WTC11 (cell line): Measurements from ENCODE around the gene PRR20G.

Source experiments
- ATF1 ChIP-seq: sonication (generic); formaldehyde crosslinking; IDR thresholded peaks from 2 replicates; pipeline ENCODE4 v1.8.1; 2023; ENCODE audit warnings: mild to moderate bottlenecking, moderate library complexity, missing genetic modification reagents
- CREM ChIP-seq: sonication (generic); formaldehyde crosslinking; IDR thresholded peaks from 2 replicates; pipeline ENCODE4 v1.8.1; 2022; ENCODE audit warnings: mild to moderate bottlenecking, missing genetic modification reagents, moderate library complexity
- CTCF ChIP-seq: fragments of 200-600 bp; IDR thresholded peaks from 2 replicates; pipeline ENCODE4 v1.8.0; 2022; ENCODE audit warnings: antibody characterized with exemption
- JUN ChIP-seq: sonication (generic); formaldehyde crosslinking; IDR thresholded peaks from 2 replicates; pipeline ENCODE4 v1.8.0; 2023; ENCODE audit warnings: mild to moderate bottlenecking, missing genetic modification reagents
- RORB ChIP-seq: fragments of 250-450 bp; sonication (Bioruptor Pico); IDR thresholded peaks from 2 replicates; pipeline ENCODE4 v1.9.0; 2021; ENCODE audit warnings: mild to moderate bottlenecking

DNA sequence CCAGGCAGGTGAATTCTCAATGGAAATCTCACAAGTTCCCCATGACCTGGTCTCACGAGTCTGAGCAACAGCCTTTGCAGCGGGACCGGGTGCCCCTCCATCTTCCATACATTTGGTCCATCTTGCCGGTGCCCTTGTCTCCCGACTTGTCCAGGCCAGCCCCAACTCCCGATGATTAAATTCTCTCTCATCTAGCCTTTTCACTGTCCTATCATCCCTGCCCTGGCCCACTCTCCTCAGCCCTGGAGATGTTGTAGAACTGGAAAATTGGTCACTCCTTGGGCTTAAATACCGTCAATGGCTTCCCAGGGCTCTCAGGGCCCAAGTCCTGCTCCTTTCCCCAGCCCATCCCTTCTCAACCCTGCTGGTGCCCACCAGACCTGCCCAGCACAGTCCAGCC is 34.4 kb downstream of the PRR20G start:
- TF ChIP-seq CTCF: no peak
- TF ChIP-seq JUN: no peak
- no peak for TF ChIP-seq CREM (CRISPR knock-in tag)
- no peak for TF ChIP-seq ATF1 (CRISPR knock-in tag)
- TF ChIP-seq RORB: no peak
